22Rv1 (cell line): ENCODE measurements around the gene EXOG.

Source experiments
- H3K27ac ChIP-seq: fragments of 450-650 bp; 2 replicates; pipeline ENCODE4 v1.5.1; 2017
- CTCF ChIP-seq: fragments of 450-650 bp; IDR thresholded peaks from 2 replicates; pipeline ENCODE4 v1.5.1; 2017; ENCODE audit warnings: mild to moderate bottlenecking
- ZFX ChIP-seq: fragments of 450-650 bp; IDR thresholded peaks from 2 replicates; pipeline ENCODE4 v1.6.1; 2017; ENCODE audit warnings: antibody characterized with exemption, borderline replicate concordance

Gene EXOG

GRCh38 chr3:38515367-38515766, 19.2 kb downstream of the EXOG start:
- no peak for TF ChIP-seq CTCF
- no peak for TF ChIP-seq ZFX
- no peak overlapping the region for H3K27ac ChIP-seq

DNA sequence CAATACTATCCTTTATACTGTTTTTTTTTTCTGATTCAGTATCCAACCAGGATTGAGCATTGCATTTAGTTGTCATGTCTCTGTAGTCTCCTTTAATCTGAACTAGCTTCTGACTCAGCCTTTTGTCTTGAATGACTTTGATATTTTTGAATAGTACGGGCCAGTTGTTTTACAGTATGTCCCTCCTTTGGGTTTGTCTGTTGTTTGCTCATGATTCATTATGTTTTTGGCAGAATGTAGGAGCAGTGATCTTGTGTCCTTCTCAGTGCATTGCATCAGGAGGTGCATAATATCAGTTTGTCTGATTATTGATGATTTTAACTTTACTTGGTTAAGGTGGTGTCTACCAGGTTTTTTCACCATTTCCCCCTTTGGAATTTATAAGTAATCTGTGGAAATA, 20.5 kb downstream of the EXOG start:
- H3K27ac ChIP-seq = no peak overlapping the region
- TF ChIP-seq CTCF (no peak), ZFX (no peak)

GRCh38 chr3:38519000-38519399, 22.9 kb downstream of the EXOG start:
- no peak overlapping the region for H3K27ac ChIP-seq
- TF ChIP-seq ZFX (no peak), CTCF (no peak)

DNA sequence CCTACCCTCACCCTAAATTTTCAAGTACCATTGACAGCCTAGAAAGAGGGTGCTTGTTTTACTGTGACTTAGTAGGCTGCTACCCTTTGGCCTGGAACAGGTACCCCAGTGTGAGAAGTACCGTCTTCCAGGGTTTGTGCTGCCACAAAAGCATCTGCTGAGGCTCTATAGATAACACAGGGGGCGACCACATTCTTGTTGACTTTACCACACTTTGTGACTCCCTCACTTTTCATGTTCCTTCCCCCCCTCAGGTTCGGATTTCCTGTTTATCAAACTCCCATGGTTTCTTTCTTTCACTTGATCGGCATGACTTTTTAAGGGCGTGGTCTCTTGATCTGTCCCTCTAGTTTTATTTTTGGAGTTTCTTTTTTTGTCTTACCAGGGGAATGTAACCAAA, 23.5 kb downstream of the EXOG start:
- TF ChIP-seq CTCF = no peak
- TF ChIP-seq ZFX = no peak
- no peak overlapping the region for H3K27ac ChIP-seq

- TF ChIP-seq ZFX = no peak
- peak; percentile 88 for TF ChIP-seq CTCF
- no peak overlapping the region for H3K27ac ChIP-seq
Observed at GRCh38 chr3:38521391-38521987, 25.3 kb downstream of the EXOG start.

DNA sequence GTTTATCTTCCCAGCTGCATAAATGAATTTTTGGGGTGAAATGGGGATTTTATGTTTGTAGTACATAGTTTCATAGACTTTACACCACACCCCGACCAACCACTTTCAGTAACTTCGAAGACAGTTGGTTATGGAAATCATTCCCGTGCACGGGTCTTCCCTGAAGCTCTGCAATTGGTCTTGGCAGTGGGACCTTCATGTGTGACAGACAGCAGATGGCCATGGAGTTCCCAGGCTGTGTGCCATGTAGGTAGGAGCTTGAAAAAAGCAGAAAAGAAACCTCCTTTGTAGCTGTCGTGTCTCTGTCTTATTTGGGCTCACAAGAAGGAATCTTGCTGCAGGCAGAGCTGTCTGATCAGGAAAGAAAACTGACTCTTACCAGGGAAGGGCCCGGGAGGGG, 25.9 kb downstream of the EXOG start:
- TF ChIP-seq CTCF (no peak), ZFX (no peak)
- no peak overlapping the region for H3K27ac ChIP-seq

GRCh38 chr3:38524141-38524739, 28.1 kb downstream of the EXOG start:
- TF ChIP-seq CTCF (no peak), ZFX (no peak)
- no peak overlapping the region for H3K27ac ChIP-seq
